RWPE1 (cell line): ENCODE data around the gene FOXP1.

Source experiments
- CTCF ChIA-PET: fragments of 350-600 bp; sonication (Branson Sonifier 250); formaldehyde crosslinking; extraction: SDS; loops from one replicate; lab custom pipeline; 2021; lab: Yijun Ruan, JAX
- POLR2A ChIA-PET: fragments of 400-600 bp; formaldehyde crosslinking; extraction: SDS; loops from one replicate; lab custom pipeline; 2020; ENCODE audit warnings: antibody characterized with exemption; ENCODE audit not compliant: low non-redundant PET; lab: Yijun Ruan, JAX
- DNase-seq: peaks from one replicate; pipeline ENCODE4 v3.0.0; 2012; ENCODE audit warnings: low spot score
- H3K27ac ChIP-seq: fragments of 450-650 bp; 2 replicates; pipeline ENCODE4 v1.5.1; 2017
- CTCF ChIP-seq: fragments of 450-650 bp; conservative IDR thresholded peaks from 2 replicates; pipeline ENCODE4 v1.5.1; 2017; ENCODE audit warnings: low read depth, mild to moderate bottlenecking

Gene FOXP1

GRCh38 chr3:71447197-71447596 is 136.3 kb downstream of the FOXP1 start:
- POLR2A ChIA-PET: no interaction called here
- DNase-seq: no peak
- H3K27ac ChIP-seq: peak overlapping the region; percentile 75
- no peak for TF ChIP-seq CTCF
- CTCF ChIA-PET: no interaction called here

GRCh38 chr3:71446734-71447133 is 136.8 kb downstream of the FOXP1 start:
- ChIA-PET CTCF (interaction anchor here (0.6 kb wide), 1 partner anchor 10 kb away, joined by 3 read pairs; no protein-coding TSS in a partner anchor), POLR2A (no interaction called here)
- no peak for TF ChIP-seq CTCF
- H3K27ac ChIP-seq: peak overlapping the region; percentile 75; the same call in 1 of the 2 replicates
- no peak for DNase-seq

- ChIA-PET POLR2A (no interaction called here), CTCF (interaction anchor here (0.6 kb wide), 1 partner anchor 10 kb away, joined by 3 read pairs; no protein-coding TSS in a partner anchor)
- DNase-seq: no peak
- no peak for TF ChIP-seq CTCF
- H3K27ac ChIP-seq: peak overlapping the region; percentile 94; the same call in 1 of the 2 replicates
Observed at GRCh38 chr3:71446260-71446659, 137.3 kb downstream of the FOXP1 start.

- ChIA-PET POLR2A (no interaction called here), CTCF (interaction anchor here (0.6 kb wide), 1 partner anchor 104 kb away, joined by 3 read pairs; no protein-coding TSS in a partner anchor)
- no peak for TF ChIP-seq CTCF
- peak overlapping the region; percentile 94 for H3K27ac ChIP-seq
- no peak for DNase-seq
Observed at GRCh38 chr3:71444861-71445259, 138.7 kb downstream of the FOXP1 start.

- peak; percentile 67 for DNase-seq
- CTCF ChIA-PET: no interaction called here
- no peak for TF ChIP-seq CTCF
- H3K27ac ChIP-seq: peak overlapping the region; percentile 94
- POLR2A ChIA-PET: no interaction called here
Observed at GRCh38 chr3:71444028-71444860, 139.3 kb downstream of the FOXP1 start.

- TF ChIP-seq CTCF: no peak
- H3K27ac ChIP-seq: peak overlapping the region; percentile 94
- ChIA-PET CTCF (no interaction called here), POLR2A (no interaction called here)
- no peak for DNase-seq
Observed at GRCh38 chr3:71443332-71443731, 140.2 kb downstream of the FOXP1 start.
